NCI-H146 treated with DMSO at 0.1 percent for 48 hours (cell line): ENCODE measurements around the gene NELFB.

Source experiments
- DNase-seq: peaks from one replicate; lab custom pipeline; 2025; ENCODE audit not compliant: unreplicated experiment; lab: John Stamatoyannopoulos, UW

NELFB gene

DNA sequence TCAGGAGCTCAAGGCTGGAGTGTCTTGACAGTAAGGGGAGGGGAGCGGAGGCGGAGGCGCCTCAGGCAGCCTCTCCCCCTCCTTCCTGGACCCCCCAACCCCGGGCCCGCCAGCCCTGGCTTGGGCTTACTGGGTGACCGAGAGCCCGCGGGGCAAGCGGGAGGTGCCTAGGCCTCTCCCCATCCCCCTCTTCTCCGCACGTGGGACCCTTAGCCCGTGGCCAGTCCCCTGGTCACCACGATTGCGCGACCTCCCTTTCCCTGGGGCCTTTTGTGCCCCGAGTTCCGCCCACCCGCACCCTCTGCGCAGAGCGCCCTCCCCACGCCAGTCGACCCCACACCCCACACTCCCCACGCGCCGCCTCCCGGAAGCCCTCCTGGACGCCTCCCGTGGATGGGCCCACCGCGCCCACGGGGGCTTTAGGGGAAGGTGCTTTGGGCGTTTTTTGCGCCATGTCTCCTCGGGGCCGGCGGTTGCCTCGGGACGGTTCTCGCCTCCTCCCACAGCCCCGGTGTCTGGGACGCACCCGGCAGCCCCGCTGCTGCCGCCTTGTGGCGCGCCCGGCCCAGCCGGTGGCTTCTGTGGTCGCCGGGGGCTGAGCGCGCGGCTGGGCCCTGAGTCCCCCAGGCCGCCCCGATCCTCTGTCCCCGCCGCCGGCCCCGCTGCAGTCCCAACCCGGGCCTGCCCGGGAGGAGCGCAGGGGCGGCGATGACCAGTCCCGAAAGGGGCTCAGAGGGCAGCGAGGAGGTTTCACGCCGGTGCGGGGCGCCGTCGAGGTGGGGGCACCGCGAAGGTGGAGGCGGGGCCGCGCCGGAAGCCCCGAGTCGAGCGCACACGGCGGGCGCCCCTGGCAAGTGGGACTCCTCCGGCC lies 25.6 kb downstream of the NELFB start:
- DNase-seq: no peak

DNA sequence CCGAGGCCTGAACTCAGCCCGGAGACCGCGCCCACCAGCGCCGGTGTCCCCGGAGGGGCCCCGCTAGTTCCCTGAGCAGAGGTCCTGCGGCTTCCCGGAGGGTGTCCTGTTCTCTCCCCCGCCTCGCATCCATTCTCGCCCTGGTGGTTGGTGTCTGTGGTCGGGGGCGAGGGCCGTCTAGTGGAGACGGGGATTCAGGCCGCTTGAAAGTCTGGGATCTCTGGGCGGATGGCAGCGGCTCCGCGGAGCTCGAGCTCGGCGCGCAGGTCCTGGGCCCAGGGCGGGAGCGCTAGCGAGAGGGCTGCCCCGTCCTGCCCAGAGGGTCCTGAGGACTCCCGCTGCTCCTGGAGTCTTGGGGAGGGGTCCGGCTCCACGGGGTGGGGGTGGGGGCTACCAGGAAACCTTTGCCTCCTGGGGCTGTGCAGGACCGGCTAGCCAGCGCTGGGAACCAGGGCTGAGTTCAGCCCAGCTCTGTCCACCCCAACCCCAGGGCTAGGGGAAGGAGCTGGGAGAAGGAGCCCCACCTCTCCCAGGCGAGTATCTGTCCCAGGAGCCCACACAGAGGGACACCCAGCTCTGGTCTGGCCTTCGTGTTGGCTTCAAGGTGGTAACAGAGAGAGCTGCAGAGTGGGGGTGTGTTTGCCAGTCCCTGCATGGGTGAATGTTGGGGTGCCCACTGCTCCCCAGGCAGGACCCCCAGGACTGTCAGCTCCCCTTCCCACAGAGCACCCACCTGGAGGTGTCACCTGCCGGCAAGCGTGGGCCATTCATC lies 26.4 kb downstream of the NELFB start:
- DNase-seq: no peak

DNA sequence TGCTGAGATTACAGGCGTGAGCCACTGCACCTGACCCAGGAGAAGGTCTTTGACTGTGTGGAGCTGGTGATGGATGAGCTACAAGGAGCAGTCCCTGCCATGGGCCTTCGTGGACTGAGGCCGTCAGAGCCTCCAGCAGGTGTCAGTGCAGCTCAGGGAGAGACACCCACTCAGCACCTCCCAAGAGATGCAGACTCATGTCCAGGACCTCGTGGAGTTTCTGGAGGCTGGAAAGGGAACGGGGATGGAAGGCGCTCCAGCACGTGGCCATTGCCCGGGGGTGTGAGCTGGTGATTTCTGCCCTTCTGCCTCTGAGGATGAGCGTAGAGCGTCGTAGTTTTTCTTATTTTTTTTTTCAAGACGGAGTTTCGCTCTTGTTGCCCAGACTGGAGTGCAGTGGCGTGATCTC lies 31.9 kb downstream of the NELFB start:
- peak; percentile 17 for DNase-seq

DNA sequence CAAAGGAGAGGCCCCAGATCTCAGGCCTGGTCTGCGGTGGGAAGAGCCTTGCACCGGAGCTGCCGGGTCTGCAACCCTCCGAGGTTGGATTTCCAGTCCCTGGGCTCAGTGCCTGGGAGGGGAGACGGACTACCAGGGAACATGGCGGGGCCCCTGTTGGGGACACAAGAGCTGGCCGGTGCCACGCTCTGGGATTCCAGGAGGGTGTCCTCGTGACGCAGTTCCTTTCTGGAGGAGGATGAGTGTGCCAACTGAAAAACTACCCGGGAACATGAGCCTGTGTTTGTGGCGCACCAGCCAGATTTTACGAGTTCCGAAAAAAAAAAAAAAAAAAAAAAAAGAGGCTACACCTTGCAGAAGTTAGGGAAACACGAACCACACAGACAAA lies 38.0 kb downstream of the NELFB start:
- no peak for DNase-seq

DNA sequence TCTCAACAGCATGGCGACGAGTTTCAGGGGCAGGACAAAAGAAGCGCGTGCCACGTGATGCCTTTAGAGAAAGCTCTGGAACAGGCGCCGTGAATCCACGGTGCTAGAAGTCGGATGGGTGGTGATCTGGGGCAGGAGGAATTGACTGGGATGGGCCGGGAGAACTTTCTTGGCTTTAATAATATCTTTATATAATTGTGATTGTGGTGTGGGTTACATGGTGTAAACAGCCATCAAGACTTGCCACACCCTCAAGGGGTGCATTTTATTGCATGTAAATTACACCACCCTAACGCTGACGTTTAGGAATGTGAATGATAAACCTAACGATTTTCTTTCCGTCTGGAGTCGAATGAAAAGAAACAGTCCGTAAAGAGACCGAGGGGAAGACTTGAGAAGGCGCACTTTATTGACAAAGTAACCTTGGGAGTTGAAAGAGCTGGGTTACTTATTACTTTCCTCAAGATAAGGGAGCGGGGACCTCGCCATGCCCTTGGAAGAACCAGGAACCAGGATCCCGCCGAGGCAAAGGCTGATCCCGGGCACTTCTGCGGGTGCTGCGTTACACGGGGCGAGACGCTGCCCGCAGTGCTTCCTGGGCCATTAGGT lies 38.5 kb downstream of the NELFB start:
- no peak for DNase-seq

DNA sequence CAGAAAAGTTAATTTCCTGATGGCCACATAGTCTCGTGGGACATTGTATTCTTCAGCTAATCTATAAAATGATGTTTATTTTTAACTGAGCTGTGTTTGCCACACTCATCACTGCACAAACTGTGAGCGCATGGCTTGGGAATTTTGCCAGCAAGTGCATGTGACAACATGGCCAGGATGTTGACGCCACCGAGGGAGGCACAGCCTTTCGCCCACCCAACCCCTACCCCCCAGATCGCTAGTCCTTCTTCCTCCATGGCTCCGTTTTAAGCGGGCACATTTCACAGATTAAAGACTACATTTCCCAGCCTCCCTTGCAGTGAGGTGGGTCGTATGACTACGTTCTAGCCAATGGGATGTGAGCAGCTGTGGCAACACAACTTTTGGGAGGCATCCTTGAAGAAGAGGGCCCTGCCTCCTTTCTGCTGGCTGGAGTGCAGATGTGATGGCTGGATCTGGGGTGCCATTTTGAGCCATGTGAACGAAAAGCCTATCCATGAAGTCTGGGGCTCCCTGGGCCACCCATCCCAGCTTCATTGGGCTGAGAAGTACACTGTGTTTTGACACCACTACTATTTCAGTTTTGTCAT lies 39.1 kb downstream of the NELFB start:
- DNase-seq: peak; percentile 47

DNA sequence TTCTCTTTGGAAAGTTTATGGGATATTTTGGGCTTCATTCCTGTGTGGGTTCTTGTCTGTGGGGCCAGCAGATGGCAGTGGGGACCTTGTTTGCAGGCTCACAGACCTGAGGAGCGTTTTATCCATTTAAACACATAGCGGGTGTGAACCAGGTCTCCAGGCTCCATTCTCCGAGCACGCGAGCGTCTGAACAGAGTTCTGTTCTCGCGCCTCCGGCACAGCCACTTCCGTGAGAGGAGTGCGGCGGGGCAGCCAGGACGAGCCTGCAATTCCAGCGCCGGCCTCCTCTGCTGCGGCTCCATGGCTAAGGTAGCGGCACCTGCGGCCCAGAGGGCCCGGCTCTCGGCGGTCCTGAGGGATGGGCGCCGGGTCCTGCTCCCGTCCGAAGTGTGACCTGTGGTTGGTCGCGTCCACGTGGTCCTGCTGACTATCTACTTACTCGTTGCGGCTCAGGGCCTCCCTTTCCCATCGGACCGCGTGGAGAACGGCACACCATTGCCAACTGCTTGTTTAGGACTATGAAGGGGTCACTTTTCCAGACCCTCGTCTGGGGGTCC lies 39.6 kb downstream of the NELFB start:
- DNase-seq: no peak

DNA sequence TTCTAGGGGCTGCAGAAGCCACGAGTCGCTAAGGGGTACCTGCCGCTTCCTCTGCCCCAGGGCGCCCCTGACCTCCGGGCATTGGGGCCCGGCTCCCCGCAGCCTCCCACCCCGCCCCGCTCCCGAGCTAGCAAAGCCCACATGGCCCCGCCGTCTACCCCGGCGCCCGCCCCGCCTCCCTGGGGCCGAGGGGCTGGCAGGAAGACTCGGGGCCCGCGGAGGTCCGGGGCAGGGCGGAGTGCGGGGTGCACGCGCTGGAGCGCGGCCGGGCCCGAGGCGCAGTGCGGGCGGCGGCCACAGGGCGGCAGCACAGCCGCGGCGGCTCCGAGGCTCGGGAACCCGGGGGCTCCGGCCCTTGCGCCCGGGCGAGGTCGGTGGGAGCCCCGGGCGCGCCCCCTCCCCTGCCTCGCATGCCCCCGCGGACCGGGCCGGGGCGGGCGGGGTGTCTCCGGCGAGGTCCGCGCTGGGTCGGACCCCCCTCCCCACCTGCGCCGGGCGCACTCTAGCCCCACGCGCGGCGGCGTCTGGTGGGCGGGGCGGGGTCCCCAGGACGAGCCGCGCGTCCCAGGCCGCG lies 40.2 kb downstream of the NELFB start:
- DNase-seq: no peak

DNA sequence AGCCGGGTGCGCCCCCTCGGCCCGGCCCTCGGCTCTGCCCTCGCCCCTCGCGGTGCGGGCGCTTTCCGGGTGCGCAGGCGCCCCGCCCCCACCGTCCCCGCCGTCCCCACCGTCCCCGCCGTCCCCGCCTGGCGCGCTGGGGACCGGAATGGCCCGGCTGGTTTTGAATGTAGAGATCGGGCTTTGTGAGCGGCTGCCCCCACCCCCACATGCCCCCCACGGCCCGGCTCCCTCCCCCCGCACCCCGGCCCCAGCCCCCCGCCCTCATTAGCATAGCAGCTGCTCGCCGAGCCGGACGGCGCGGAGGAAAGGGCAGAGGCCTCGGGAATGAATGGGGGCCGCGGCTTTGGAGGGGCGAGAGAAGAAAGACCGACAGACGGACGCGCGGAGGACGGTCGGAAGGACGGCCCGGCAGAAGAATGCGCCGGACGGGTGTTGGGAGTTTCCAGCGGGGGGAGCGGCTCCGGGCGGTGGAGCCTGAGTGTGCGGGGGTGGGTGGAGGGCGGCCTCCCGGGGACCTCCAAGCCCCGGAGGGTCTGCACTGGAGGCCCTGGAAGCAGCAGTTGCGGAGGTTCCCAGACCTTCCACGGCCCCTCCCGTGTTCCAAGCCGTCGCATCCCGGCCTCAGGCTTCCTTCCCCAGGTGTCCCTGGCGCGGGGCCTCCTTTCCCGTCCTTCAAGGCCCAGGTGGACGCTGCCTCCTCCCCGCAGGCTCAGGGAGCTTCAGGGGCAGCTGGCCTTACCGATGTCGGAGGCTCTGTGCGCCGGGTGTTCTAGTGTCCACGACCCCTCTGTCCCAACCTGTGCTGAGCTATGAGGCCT lies 40.9 kb downstream of the NELFB start:
- no peak for DNase-seq

DNA sequence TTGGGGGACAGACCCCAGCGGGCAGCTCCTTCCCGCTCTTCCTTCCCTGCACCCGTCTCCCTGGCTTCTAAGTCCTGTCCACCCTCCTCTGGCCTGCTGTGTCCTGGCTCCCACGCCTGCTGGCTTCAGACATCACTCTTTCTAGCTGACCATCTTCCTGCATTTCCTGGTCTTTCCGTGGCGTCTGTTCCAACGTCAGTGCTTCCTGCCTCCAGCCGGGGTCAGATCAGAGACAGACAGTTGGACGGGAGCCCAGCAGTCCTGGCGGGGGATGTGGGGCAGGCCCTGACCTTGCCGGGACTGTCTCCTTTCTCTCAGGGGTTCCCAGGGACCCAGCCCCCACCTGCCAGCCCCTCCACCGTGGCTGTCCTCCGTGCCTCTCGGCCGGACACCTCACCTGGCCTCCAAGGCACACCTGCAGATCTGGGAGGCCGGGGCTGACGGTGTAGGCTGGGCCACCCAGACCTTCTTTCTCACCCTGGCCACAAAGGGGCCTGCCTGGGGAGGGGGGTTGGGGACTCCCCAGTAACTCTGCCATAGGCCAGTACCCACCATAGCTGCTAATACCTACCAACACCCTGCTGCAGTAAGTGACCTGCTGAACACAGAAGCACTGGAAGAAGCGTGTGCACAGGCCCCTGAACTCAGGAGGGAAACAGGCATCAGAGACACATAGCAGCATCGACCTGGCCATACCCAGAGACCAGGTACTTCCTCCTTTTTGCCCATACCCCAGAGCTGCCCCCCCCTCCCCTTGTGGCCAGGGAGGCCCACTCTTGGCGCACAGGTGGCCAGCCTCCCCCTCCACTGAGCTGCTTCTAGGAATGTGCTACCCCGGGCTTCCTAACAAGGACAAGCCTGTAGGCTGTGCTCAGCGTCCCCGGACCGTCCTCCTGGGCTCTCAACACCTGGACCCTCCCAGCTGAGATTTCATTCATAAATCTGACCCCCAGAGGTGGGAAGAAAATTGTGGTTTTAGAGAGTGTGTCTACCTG lies 41.8 kb downstream of the NELFB start:
- DNase-seq: no peak

DNA sequence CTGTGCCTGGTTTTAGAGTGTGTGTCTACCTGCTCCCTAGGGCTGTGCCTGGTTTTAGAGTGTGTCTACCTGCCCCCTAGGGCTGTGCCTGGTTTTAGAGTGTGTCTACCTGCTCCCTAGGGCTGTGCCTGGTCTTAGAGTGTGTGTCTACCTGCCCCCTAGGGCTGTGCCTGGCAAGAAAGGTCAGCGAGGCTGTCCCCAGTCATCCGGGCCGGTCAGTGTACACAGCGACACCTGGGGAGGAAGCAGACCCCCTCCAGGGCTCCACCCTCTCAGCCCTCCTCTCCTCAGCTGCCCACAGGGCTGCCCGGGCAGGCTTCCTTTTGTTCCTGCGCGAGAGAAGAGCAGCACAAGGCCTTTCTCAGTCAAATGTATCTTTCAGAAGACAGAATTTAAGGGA lies 42.8 kb downstream of the NELFB start:
- DNase-seq: no peak

DNA sequence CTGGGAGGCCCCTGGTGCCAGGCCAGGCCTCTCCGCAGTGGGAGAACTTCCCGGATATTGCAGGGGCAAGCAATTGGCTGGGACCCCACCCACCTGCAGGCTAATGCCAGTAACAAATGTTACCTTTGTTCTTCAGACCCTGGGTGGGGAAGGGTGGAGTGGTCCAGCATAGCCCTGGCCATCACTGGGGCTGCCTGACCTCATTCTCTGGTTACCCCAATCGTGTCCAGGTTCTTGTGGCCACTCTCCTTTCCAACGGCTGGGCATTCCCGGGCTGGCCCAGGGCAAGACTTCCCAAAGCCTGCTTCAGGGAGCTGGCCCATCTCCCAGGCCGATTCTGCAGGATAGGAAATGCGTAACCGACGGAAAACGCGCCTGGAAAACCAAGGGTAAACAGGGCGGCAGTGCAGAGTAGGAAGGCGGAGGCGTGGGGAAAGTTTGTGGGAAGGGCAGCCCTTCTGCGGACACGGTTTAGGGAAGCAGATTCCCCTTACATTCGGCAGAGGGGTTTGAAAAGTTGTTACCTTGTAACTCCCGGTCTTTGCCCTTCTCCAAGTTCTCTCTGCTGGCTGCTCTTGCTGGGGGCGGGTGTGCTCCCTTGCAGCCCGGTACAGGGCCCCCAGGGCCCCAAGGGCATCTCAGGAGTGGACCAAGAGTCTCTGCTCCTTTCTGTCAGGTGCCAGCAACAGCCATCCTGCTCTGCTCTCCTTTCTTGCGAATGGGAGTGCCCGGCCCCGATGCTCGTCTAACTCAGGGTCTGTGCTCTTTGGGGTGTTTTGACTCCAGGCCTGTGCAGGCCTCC lies 43.5 kb downstream of the NELFB start:
- no peak for DNase-seq

DNA sequence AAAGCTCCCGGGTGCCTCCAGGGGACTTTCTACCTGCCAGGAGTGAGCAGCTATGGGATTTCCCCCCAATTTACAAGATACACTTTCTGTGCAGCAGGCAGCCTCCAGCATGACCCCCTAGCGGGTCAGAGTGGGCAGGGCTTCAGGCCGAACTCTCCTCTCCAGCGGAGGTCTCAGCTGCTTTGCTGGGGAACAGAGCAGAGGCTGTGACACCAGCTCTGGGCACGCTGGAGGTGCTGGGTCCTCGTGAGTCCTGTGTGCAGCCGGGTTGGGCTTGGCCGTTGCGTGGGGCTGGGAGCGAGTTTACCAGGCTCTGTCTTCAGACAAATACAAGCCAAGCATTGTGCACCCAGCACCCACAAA lies 44.1 kb downstream of the NELFB start:
- no peak for DNase-seq

DNA sequence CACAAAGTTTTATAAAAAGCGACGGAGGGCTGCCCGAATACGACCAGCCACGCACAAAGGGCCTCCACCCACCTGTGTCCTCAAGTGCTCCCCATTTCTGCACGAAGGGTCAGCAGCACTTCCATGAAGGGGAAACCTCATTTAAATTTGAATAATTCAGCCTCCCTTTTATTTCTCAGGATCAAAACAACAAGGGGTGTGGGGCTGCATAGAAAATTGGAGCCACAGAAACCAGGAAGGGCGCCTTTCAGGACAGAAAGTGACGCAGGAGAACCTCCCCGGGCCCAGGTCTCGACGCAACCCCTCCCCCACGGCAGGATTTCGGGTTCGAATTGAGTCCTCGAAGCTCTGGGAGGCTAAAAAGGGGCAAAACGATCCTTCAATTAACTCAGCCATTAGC lies 44.8 kb downstream of the NELFB start:
- no peak for DNase-seq

DNA sequence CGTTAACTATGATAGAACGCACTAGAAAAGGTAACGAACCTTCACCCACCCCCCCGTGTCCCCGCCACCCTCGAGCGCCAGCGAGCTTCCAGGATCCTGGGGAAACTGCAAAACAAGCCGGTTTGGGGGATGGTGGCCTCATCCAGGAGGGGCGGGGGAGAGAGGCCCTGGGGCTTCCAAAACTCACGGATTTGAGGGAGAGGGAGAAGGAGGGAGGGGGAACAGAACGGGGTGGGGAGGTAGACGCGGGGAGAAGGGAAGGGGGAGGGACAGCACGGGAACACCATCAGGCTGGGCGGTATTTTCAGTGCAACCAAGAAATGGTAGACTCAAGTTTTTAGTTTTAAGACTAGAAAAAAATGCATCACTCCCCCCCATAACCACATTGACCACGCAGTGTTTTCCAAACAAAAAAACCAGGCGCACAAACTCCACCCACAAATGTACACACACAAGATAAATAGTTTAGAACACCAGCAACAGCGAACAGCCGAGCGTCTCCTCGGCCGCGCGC lies 45.5 kb downstream of the NELFB start:
- peak; percentile 13 for DNase-seq

DNA sequence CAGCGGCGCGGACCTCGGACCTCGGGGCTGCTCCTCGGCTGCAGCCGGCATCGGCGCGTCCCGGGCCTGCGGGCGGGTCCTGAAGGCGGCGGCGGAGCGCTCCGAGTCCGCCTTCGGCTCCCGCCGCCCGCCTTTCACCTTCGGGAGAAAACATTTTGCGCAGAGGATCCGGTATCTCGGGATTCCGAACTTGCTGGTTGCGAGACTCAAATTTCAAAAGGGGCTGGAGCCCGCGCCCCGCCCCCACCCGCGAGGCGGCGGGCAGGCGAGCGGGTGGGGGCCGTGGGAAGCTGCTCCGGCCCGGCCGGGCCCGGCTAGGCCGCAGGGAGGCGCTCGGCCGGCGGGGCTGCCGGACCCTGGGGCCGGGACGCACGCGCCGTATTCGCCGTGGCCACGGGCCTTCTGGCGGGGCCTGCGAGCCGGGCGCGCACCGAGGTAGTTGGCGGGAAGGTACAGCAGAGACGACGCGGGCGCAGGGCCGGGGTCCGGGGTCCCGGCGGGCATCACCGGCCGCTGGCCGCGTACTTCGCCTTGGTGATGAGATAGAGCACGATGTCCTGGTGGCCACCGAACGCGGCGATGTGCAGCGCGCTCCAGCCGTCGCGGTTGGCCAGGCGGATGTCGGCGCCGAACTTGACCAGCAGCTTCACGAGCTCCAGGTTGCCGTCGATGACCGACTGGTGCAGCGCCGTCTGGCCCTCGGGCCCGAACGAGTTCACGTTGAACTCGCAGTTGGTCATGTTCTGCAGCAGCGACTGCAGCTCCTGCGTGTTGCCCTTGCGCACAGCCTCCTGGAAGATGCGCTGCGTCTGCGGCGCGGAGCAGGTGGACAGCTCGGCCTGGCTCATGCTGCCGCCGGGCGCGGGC lies 46.2 kb downstream of the NELFB start:
- DNase-seq: no peak

DNA sequence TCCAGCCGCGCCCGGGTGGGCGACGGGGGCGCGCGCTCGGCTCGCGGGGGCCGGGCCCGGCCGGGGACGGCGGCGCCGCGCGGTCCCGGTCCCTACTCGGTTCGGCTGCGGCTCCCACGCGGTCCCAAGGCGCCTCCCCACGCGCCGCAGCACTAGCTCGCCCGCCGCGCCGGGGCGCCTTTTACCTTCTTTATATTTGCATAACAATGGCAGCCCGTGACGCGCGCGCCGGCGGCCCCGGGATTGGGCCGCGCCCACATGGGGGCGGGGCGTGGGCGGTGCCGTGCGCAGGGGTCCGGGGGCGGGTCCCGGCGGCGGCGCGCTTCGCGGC lies 47.0 kb downstream of the NELFB start, which contains the start of gene NRARP:
Gene NRARP, minus strand, starts transcription at position 154 of the 331 bp plus-strand sequence. CDS start 343 bp downstream, outside the sequence.
- peak; percentile 72 for DNase-seq
